HG03196 (cell line): ENCODE measurements around the gene ZCCHC17.
"Not testable (repeated sequence)": the region's sequence is repeated elsewhere in the genome, so short reads cannot be mapped to it uniquely, and the experiment has no call there.

ENCODE experiments used
- ATAC-seq: cut with Tn5 transposase; IDR thresholded peaks from one replicate; pipeline ENCODE4 v1.9.1; 2021; ENCODE audit not compliant: unreplicated experiment

The ZCCHC17 gene

DNA sequence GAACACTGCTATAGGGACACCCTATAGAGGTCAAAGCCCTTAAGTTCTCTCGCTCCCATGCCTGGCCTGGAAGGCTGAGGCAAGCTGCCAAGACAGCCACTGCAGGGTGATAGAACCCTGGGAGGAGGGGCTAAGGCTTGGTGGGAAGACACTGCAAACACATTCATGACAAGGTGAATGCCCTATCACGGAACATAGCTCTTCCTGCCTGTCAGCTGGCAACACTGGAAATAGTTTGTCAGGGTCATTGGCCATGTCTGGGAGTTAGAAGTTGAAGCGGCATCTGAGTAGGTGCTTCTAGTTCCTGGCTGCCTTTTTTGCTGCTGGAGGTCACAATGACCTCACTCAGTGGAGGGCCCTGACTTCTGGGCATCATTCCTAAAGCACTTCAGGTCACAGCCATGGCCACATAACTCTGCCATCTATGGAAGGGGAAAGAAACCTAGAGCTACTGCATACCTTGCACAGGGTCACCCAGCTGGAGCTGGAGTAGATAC is 71.8 kb downstream of the ZCCHC17 start:
- ATAC-seq: no peak

GRCh38 chr1:31370021-31370420 is 73.2 kb downstream of the ZCCHC17 start:
- no peak for ATAC-seq

DNA sequence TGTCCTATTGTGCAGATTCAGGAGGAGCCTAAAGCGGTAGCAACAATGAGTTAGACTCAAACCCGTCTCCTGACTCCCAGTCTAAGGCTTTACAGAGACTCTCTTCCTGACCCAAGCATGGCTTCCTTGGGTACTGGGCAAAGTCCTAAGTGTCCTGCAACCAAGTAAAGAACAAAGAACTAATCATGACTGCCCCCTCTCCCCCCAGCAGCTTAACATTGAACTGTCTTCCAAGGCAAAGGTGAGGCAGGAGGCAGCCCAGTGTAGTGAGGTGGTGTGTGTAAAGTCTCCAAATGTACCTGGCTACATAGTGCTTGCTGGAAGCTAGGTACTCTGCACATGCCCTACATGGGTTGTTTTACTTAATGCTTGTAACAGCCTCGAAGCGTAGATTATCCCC is 73.7 kb downstream of the ZCCHC17 start:
- ATAC-seq: no peak

- no peak for ATAC-seq
These were observed 74.5 kb downstream of the ZCCHC17 start for GRCh38 chr1:31371121-31371959.

DNA sequence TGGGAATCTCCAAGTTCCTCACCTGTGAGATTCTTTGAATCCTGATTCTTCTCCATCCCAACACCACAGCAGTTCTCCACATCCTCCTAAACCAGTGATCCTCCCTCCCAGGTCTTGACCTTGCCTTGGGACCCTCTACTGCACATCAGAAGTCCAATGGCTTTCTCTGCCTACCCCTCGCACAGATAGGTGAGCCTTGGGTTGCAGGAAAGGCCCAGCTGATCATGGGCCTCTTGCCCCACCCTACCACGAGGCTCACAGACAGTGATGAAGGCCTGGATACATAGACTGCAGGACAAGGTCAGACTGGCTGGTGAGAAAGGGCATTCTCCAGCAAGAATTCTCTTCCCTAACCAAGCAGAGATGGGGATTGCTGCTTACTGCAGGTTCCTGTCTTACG is 75.2 kb downstream of the ZCCHC17 start:
- ATAC-seq: no peak

DNA sequence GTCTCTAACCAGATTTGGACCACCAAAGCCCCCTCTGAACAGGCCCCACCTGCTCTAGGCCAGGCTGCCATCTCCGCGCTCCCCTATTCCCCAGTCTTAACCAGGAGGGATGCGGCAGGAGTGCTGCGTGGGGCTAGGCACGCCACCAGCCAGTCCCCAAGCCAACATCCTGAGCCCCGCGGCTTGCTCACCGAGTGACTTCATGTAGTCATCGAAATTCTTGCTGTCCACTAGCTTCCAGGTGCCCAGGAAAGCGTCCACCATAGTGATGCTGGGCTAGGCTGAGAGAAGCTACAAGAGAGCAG is 75.9 kb downstream of the ZCCHC17 start:
- ATAC-seq: no peak

DNA sequence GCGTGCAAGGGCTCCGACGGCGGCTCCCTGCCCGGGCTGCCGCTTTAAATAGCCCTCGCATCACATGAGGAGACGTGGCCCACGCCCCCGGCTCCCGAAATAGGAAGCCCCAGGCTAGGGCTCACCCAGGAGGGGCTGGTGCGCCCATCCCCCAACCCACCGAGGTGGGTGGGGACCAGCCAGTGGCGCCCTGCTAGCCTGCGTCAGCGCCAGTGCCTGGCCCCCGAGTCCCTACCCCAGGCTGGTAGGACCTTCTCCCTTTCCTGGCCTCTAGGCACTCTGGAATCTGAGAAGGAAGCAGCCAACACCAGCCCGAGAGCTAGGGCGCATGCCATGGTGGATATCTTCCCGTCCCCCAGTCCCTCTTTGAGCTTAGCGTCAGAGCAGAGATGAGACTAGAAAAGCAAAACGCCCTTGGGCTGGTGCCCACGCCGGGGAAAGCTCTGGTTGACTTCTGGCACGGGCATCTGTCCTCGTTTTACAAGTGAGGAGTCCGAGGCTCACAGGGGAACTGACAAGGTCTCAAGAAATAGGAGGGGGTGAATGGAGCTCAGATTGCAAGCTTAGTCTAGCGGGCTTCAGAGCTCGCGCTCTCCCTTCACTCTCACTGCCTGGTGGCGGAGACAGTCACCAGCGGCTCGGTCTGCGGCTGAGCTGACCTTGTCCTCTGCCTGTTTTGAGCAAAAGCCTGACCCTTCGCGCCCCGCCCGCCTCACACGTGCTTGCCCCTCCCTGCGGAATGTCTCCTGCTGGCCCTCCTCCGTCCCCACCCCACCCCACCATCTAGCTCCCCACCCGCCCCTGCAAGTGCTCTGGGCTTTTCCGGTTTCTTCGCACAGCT is 76.4 kb downstream of the ZCCHC17 start, which contains the start of gene FABP3:
Gene FABP3 (minus strand): TSS at position 21 of the 841 bp plus-strand sequence. CDS start 62 bp downstream, outside the sequence.
- no peak for ATAC-seq

GRCh38 chr1:31373897-31374486 is 77.2 kb downstream of the ZCCHC17 start:
- no peak for ATAC-seq

- ATAC-seq: no peak
These were observed 77.8 kb downstream of the ZCCHC17 start for GRCh38 chr1:31374511-31375196.

DNA sequence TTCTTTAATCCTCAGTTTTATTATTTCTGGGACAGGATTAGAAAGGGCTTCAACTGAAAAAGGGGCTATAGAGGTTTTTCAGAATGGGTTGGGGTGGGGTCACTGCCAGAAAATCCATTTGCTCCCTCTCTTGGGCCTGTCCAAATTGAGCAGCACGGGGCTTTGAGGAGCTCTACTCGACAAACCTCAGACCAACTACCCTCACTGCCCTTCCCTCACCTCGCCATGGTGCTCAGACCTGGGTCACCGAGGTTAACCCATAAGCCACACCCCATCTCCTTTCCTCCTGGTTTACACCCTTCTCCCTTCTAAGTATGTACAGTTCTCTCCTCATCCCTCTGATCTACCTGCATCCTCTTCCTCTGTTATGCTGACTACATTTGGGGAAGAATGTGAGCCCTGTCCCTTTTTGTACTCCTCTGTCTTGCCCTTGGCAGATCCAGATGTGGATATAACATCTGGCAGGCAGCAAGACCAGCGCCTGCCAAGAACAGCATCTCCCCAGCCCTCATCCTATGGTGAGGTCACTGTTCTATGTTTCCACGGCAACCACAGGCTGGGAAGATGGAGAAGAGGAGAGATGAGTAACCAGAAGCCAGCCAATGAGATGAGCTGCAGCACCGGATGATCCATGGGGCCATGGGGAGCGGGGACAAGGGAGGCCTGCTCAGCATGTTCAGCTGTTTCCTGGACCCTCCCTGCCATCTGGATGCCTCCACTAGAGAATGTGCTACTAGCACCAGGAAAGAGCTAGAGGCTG is 79.7 kb downstream of the ZCCHC17 start:
- no peak for ATAC-seq

DNA sequence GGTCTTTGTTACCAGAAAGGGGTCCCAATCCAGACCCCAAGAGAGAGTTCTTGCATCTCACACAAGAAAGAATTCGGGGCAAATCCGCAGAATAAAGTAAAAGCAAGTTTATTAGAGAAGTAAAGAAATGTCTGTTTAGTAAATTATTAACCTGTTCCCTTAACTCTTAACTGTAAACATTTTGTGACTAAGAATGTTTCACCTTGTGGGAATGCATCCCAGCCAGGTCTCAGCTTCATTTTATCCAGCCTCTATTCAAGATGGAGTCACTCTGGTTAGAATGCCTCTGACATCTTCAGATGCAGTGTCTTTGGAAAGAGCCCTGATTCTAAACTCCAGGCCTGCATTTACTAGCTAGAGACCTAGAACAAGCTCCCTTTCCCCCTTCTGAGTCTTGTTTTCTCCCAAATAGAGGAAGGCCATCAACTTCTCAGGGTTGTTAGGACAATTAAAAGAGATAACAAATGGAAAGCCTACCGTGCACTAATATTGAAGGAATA is 80.6 kb downstream of the ZCCHC17 start:
- ATAC-seq: no peak

- no peak for ATAC-seq
These were observed 81.2 kb downstream of the ZCCHC17 start for GRCh38 chr1:31378001-31378400.

- no peak for ATAC-seq
These were observed 83.3 kb downstream of the ZCCHC17 start for GRCh38 chr1:31380181-31380580.

GRCh38 chr1:31381394-31382294 is 84.8 kb downstream of the ZCCHC17 start:
- no peak for ATAC-seq

DNA sequence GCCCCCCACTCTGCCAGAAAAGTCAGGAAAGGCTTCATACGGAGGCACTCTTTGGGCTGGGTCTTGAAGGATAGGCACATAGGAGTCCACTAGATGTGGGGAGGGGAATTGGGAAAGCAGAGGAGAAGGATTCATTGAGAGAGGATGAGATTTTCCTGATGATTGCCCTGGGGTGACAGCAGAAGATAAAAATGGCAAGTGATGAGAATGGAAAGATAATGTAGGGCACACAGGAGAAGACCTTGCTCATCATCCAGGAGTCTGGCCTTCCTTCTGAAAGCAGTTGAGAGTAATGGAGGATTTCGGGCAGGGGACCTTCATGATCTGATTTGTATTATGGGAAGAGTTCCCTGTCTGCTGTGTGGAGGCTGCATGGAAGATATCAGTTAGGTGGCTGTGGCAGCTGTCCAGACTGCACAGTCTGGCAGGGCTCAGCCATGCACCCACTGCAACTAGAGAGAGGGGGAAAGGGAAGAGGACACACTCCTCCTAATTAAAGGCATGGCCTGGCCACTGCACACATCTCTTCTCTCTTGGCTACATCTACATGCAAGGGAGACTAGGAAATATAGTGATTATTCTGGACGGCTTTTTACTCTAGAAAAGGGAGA is 85.7 kb downstream of the ZCCHC17 start:
- ATAC-seq: no peak

DNA sequence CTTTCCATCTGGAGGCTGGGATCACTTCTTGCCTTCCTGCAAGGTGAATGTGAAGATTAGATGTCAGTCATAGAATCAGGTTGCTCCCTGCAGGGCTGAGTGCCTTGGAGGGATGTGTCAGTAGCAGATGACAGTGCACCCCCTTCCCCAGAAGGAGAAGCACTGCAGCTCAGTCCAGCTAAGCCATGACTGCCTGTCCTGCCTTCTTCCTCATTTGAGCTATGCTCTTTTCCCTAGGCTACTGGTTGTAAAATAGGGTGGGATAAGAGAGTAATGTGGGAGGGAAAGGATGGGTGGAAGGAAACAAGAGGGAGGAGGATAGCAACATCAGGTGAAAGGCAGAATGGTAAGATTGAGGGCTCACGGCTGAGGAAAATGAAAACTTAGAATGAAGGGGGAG is 87.1 kb downstream of the ZCCHC17 start:
- ATAC-seq: no peak

- not testable (repeated sequence) for ATAC-seq
These were observed 89.9 kb downstream of the ZCCHC17 start for GRCh38 chr1:31386576-31387243.

GRCh38 chr1:31387612-31388011 is 90.8 kb downstream of the ZCCHC17 start:
- ATAC-seq: no peak
